ENCODE measurements around the gene ULBP2.
"Not testable (repeated sequence)": the region's sequence is repeated elsewhere in the genome, so short reads cannot be mapped to it uniquely, and the experiment has no call there.

Gene ULBP2

DNA sequence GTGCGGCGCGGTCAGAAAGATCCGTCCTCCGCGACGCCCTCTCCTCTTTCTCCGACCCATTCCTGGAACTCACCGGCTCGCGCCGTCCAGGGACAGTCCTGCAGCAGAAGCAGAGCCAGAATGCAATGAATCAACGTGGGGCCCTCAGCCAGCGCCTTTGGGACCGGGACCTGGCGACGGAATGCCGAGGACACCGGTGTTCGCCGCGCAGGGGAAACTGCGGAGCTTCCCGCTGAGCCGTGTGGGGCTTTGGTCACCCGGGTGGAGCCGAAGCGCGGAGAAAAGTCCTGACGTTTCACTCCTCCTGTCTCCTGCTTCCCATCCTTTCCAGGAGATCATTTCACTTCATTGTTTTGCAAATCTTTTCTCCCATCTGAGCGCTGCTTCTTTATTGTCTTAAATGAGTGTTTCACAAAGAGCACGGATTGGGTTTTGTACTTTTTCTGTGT lies 48.4 kb downstream of the ULBP2 start:
- peak overlapping the region; percentile 90 for H3K4me3 Mint-ChIP-seq
- no peak for DNase-seq (ENCODE audit: low spot score)
- peaks cover 17% of the 10 kb centered on the region for H3K9me3 Mint-ChIP-seq
- peaks cover 30% of the 10 kb centered on the region for H3K4me1 Mint-ChIP-seq (ENCODE audit: low read depth)
- H3K27ac Mint-ChIP-seq = peak overlapping the region; percentile 71
- H3K27me3 Mint-ChIP-seq (ENCODE audit: low read depth) = peaks cover 96% of the 10 kb centered on the region
- H3K36me3 Mint-ChIP-seq (ENCODE audit: low read depth) = peaks cover 9% of the 10 kb centered on the region

DNA sequence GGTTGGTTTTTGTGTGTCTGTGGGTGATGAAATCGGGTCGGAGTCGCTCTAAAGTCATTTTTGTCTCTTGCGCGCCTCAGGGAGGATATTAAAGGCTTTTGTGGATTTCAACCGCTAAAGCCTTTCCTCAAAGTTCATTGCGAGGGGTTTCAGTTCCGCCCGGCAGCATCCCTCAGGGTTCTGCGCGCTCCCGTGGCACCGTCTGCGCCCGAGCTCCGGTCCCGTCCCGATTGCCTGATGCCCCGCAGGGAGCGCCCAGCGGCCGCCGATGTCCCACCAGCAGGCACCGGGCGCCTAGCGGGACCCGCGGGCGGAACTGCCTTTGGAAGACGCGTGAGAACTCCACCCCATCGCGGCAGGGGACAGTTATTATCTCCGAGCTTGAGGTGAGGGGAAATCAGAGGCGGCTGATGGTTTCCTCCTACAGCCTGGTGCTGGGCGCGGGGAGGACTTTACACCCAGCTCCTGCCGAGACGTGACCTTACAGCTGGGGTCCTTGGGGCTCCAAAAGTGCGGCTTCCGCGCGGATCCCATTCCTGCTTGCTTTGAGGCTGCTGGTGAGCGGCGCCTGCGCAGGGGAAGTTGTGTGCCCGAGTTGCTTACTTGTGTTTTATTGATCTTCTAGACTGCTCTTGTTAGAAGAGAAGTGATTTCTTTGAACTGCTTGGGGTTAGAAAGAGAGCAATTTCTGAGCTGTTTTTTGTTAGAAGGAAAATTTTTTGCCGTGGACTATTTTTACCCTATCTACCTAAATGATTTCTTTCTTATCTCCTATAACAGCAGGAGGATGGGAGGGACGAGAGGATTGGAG lies 49.1 kb downstream of the ULBP2 start:
- H3K36me3 Mint-ChIP-seq (ENCODE audit: low read depth) = peaks cover 9% of the 10 kb centered on the region
- no peak for DNase-seq (ENCODE audit: low spot score)
- H3K27ac Mint-ChIP-seq = peak overlapping the region; percentile 71
- H3K27me3 Mint-ChIP-seq (ENCODE audit: low read depth) = peaks cover 94% of the 10 kb centered on the region
- H3K4me3 Mint-ChIP-seq = peak overlapping the region; percentile 90
- peaks cover 17% of the 10 kb centered on the region for H3K9me3 Mint-ChIP-seq
- peaks cover 30% of the 10 kb centered on the region for H3K4me1 Mint-ChIP-seq (ENCODE audit: low read depth)

DNA sequence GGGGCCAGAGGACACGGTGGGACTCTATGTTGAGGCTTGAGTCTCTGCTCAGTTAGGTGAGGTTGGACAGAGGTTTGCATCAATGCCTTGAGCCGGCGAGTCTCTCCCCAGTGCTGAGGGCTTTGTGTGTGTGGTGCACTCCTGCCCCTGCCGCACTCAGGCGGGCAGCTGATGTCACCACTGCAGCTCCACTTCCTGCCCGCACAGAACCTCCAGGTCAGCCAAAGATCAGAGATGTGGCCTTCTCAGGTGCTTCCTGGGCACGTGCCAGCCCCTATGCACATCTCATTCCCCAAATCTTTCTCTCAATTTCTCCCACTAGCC lies 49.6 kb downstream of the ULBP2 start:
- peaks cover 30% of the 10 kb centered on the region for H3K4me1 Mint-ChIP-seq (ENCODE audit: low read depth)
- not testable (repeated sequence) for H3K27ac Mint-ChIP-seq; H3K36me3 Mint-ChIP-seq (ENCODE audit: low read depth); DNase-seq (ENCODE audit: low spot score)
- H3K4me3 Mint-ChIP-seq = peak overlapping the region; percentile 90
- peaks cover 17% of the 10 kb centered on the region for H3K9me3 Mint-ChIP-seq
- peaks cover 94% of the 10 kb centered on the region for H3K27me3 Mint-ChIP-seq (ENCODE audit: low read depth)

DNA sequence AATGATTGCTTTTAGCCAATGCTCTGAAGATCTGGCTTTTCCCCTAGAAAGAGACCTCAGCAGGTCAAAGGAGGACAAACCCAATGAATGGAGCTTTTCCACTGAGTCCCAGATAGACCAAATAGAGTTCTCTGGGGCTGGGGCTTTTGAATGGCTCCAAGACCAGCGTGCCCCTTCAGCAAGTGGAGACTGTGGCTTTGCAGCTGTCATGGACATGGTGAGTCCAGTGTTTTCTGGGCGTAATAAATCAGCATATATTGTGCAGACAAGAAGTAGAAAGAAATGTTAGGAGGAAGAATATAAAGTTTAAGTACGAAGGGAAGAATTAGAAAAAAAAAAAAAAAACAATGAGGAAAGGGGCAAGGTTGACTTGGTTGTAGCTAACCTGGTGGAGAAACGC lies 50.0 kb downstream of the ULBP2 start:
- H3K4me1 Mint-ChIP-seq (ENCODE audit: low read depth) = peaks cover 30% of the 10 kb centered on the region
- H3K27ac Mint-ChIP-seq = no peak overlapping the region
- no peak for DNase-seq (ENCODE audit: low spot score)
- peaks cover 94% of the 10 kb centered on the region for H3K27me3 Mint-ChIP-seq (ENCODE audit: low read depth)
- H3K36me3 Mint-ChIP-seq (ENCODE audit: low read depth) = peaks cover 9% of the 10 kb centered on the region
- H3K9me3 Mint-ChIP-seq = peaks cover 17% of the 10 kb centered on the region
- H3K4me3 Mint-ChIP-seq = peak overlapping the region; percentile 90

DNA sequence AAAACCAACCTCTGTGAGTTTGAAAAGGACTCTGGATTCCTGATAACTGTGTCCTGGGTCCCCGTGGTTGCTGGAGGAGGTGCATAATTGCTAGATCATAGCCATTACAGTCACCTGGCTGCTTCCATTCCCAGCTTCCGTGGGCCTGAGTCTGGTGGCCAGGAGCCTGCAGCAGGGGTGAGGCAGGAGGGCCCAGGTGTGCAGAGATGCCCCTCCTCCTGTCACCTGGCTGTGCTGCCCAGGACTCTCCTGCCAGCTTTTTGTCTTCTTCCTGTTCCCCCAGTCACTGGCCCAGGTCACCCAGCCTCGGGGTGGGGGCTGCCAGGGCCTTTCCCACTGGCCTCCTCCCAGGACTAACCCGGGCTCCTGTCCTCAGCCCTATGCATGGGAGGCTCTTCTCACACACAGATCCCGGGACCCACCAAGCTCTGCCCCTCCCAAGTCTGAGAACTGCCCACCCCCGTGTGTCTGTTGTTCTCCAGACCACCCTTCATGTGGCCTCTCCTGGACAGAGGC lies 53.5 kb downstream of the ULBP2 start:
- Mint-ChIP-seq H3K27me3 (ENCODE audit: low read depth) (peaks cover 74% of the 10 kb centered on the region), H3K4me3 (no peak overlapping the region), H3K9me3 (no peaks in the 10 kb centered on the region), H3K27ac (no peak overlapping the region), H3K36me3 (ENCODE audit: low read depth) (peaks cover 3% of the 10 kb centered on the region), H3K4me1 (ENCODE audit: low read depth) (peaks cover 15% of the 10 kb centered on the region)
- no peak for DNase-seq (ENCODE audit: low spot score)

DNA sequence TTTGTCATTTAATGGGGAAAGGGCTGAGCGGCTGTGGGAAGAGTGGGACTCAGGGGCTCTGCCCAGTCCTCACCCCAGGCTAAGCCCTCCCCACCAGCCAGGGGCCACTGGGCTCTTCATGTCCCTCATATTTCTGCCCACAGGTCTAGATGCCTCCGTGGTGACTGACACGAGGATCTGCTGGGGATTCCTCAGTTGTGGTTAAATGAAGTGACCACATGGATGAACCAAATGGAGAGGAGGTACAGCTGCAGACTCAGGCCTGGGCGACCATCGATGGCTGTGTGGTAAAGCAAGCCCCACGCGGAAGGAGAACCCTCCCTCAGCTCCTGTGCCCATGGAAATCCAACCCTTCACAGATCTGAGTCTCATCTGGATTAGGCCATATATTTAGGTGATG lies 54.2 kb downstream of the ULBP2 start:
- peaks cover 18% of the 10 kb centered on the region for H3K4me1 Mint-ChIP-seq (ENCODE audit: low read depth)
- no peak overlapping the region for H3K27ac Mint-ChIP-seq
- H3K4me3 Mint-ChIP-seq = no peak overlapping the region
- H3K27me3 Mint-ChIP-seq (ENCODE audit: low read depth) = peaks cover 69% of the 10 kb centered on the region
- peaks cover 2% of the 10 kb centered on the region for H3K36me3 Mint-ChIP-seq (ENCODE audit: low read depth)
- H3K9me3 Mint-ChIP-seq = no peaks in the 10 kb centered on the region
- no peak for DNase-seq (ENCODE audit: low spot score)
